Activated T-cell treated with anti-CD3 and anti-CD28 coated beads, Interleukin-2, amount 50 U/mL, for 24 hours (primary cell): ENCODE results near the gene PREB.
"Not testable (repeated sequence)": the region's sequence is repeated elsewhere in the genome, so short reads cannot be mapped to it uniquely, and the experiment has no call there.

Experiments used
- DNase-seq: peaks from one replicate; pipeline ENCODE4 v3.0.0-alpha.2; 2020
- H3K27ac Mint-ChIP-seq: 2 replicates; pipeline ENCODE4 v1.8.0; 2020; ENCODE audit warnings: mild to moderate bottlenecking, mixed read lengths
- H3K27me3 Mint-ChIP-seq: 2 replicates; pipeline ENCODE4 v1.8.0; 2020; ENCODE audit warnings: mixed read lengths
- H3K36me3 Mint-ChIP-seq: 2 replicates; pipeline ENCODE4 v1.8.0; 2020; ENCODE audit warnings: low read depth, mixed read lengths
- H3K4me1 Mint-ChIP-seq: 2 replicates; pipeline ENCODE4 v1.8.0; 2020; ENCODE audit warnings: low read depth, mixed read lengths
- H3K4me3 Mint-ChIP-seq: 2 replicates; pipeline ENCODE4 v1.8.0; 2020; ENCODE audit warnings: mild to moderate bottlenecking, moderate library complexity, mixed read lengths
- H3K9me3 Mint-ChIP-seq: 2 replicates; pipeline ENCODE4 v1.8.0; 2020; ENCODE audit warnings: mixed read lengths

The PREB gene

DNA sequence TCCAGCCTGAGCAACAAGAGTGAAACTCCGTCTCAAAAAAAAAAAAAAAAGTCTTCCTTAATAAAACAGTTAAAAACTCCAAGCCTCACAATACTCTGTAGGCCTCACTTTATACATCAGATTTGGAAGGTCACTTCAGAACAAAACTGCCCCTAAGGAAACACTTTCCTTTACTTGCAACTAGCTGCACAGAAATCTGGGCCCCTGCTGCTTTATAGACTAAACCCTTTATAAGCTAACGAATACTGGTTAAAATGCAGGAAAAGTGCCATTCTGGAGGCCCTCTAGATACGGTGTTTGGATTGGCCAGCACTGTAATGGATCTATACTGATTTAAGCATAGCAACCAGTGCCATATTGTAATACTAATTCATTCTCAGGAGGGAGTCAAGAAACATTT lies 9.3 kb downstream of the PREB start:
- H3K36me3 Mint-ChIP-seq, result peaks cover 17% of the 10 kb centered on the region
- no peaks in the 10 kb centered on the region for H3K9me3 Mint-ChIP-seq
- H3K27me3 Mint-ChIP-seq, result peaks cover 7% of the 10 kb centered on the region
- no peak for DNase-seq
- peaks cover 12% of the 10 kb centered on the region for H3K4me1 Mint-ChIP-seq
- H3K27ac Mint-ChIP-seq, result no peak overlapping the region
- no peak overlapping the region for H3K4me3 Mint-ChIP-seq

DNA sequence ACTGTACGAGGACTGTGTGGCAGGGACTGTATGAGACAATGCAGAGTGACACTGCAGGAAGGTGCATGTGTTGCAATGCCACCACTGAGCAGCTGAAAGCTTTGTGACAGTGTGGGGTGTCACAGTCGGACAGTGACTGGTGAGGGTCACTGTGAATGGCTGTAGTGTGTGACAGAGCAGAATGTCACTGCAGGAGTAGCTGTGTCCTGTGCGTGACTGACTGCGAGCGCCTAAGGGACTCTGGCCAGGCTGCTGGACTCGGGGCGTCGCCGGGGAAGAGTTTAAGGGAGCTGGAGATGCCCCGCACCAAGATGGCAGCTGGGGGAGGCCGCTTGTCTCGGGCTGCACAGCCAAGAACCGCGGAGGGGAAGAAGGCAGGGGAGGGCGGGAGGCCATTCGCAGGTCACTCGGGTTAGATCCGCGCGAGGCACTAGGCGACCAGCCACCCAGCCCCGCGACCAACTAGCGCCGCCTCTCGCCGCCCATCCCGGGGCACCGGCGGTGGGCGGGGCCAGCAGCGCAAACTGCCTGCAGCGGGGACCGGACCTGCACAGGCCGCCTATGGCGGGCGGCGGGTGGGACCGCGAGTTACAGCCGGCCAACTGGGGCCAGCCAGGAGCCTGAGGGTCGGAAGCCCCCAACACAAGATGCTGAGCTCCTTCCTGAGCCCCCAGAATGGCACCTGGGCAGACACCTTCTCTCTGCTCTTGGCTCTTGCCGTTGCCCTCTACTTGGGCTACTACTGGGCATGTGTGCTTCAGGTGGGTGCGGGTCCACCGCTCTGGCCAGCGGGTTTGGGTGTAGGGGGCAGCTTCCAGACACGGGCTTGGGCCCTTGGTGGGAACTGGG lies 10.9 kb downstream of the PREB start, which contains the start of gene ABHD1:
Gene ABHD1, plus strand, starts transcription at position 514 of the 849 bp plus-strand sequence. Its CDS starts 134 bp downstream, at position 648.
- H3K4me3 Mint-ChIP-seq, result peak within 1 kb of the TSS; percentile 78
- peaks cover 22% of the 10 kb centered on the region for H3K4me1 Mint-ChIP-seq
- H3K27me3 Mint-ChIP-seq, result peaks cover 19% of the 10 kb centered on the region
- no peaks in the 10 kb centered on the region for H3K9me3 Mint-ChIP-seq
- DNase-seq, result peak; percentile 81
- peak within 1 kb of the TSS; percentile 79 for H3K27ac Mint-ChIP-seq
- peaks cover under 1% of the 10 kb centered on the region for H3K36me3 Mint-ChIP-seq

DNA sequence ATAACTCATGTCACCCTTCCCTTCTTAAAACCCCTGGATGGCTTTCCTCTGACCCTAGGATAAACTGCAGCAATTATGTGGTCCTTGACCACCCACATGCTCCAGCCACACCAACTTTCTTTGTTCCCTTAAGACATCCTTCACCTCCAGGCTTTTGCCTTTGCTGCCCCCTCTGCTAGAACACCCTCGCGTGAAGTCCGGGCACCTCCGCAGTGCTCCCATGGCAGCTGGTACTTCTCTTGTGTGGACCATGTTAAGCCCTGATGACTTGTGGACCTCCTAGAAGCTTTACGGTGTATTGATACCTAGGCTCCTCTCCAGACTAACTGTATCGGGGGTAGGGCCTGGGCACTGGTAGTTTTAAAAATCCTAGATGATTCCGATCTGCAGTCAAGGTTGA lies 11.6 kb downstream of the PREB start:
- H3K27me3 Mint-ChIP-seq, result peaks cover 25% of the 10 kb centered on the region
- peaks cover 25% of the 10 kb centered on the region for H3K4me1 Mint-ChIP-seq
- DNase-seq, result no peak
- no peaks in the 10 kb centered on the region for H3K36me3 Mint-ChIP-seq
- H3K4me3 Mint-ChIP-seq, result peak overlapping the region; percentile 78
- H3K9me3 Mint-ChIP-seq, result no peaks in the 10 kb centered on the region
- H3K27ac Mint-ChIP-seq, result no peak overlapping the region

DNA sequence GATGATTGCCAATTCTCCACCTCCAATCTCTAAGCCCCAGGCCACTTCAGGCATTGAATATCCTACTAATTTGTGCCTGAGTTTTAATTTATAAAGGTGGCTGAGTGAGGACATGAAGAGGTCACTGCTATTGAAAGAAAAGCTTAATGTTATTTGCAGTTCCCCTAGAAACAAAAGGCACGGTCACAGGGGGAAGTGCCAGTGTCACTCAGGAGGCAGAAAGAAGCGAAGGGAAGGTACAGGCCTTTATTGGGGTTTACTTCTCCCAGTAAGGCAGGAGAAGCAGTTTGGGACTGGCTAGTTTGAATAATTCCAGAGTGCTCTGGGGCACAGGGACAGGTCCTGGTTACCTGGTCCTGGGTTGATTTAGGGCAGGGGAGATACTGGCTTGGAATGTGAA lies 12.5 kb downstream of the PREB start:
- Mint-ChIP-seq H3K4me1 (peaks cover 25% of the 10 kb centered on the region), H3K4me3 (no peak overlapping the region), H3K27me3 (peaks cover 33% of the 10 kb centered on the region), H3K36me3 (no peaks in the 10 kb centered on the region), H3K27ac (no peak overlapping the region), H3K9me3 (no peaks in the 10 kb centered on the region)
- no peak for DNase-seq

DNA sequence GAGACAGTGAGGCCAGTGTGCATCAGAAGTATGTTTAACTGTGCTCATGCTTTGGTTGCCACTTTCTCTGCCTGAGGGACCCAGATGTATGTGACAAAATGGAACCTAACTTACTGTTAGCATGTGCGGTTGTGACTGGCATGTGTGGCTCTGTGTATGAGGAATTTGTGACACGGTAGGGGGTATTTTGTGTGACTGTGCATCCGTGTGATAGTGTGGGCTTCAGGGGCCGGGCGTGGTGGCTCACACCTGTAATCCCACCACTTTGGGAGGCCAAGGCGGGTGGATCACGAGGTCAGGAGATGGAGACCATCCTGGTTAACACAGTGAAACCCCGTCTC lies 15.1 kb downstream of the PREB start:
- H3K4me3 Mint-ChIP-seq, result peak overlapping the region; percentile 78
- not testable (repeated sequence) for DNase-seq, H3K9me3 Mint-ChIP-seq, H3K36me3 Mint-ChIP-seq
- peak overlapping the region; percentile 44 for H3K27ac Mint-ChIP-seq
- peaks cover 25% of the 10 kb centered on the region for H3K4me1 Mint-ChIP-seq
- H3K27me3 Mint-ChIP-seq, result peaks cover 33% of the 10 kb centered on the region

DNA sequence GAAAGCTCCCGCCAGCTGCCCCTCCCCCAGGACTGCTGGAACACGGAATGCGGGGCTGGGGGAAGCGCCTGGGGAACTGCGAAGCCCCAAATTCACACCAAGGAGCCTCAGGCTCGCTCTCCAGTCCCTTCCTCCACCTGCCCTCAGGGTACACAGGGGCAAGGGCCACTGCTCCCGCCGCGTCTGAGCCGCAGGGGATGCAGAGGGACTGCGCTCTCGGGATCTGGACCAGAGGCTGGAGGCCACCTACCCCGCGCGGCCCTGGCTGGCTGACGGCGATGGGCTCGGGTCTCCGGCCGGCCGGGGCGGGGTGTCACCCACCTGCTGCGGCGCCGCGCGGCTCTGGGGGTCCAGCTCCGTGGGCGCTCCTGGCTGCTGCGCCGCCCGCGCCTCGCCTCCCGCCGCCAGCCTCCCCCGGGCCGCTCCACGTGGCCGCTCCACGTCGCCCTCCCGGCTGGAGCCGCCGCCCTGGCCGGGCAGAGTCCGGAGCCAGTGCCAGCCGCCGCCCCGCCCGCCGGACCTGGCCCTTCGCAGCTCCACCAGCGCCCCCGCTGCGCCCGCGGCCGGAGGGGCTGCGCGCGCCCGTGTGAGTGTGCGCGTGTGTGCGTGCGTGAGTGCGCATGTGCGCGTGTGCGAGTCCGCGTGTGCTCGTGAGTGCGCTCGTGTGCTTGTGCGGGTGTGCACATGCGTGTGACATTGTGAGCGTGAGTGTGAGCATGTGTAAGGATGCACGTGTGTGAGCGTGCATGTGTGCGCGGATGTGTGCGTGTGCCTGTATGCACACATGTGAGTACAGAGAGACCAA lies 15.7 kb downstream of the PREB start, which contains the start of gene CGREF1:
Gene CGREF1, minus strand, starts transcription at position 604 of the 805 bp plus-strand sequence. CDS start 14,762 bp downstream, outside the sequence.
- H3K4me1 Mint-ChIP-seq, result peaks cover 20% of the 10 kb centered on the region
- H3K27ac Mint-ChIP-seq, result peak within 1 kb of the TSS; percentile 44
- peak; percentile 61 for DNase-seq
- no peaks in the 10 kb centered on the region for H3K36me3 Mint-ChIP-seq
- no peaks in the 10 kb centered on the region for H3K9me3 Mint-ChIP-seq
- peaks cover 33% of the 10 kb centered on the region for H3K27me3 Mint-ChIP-seq
- H3K4me3 Mint-ChIP-seq, result peak within 1 kb of the TSS; percentile 78

DNA sequence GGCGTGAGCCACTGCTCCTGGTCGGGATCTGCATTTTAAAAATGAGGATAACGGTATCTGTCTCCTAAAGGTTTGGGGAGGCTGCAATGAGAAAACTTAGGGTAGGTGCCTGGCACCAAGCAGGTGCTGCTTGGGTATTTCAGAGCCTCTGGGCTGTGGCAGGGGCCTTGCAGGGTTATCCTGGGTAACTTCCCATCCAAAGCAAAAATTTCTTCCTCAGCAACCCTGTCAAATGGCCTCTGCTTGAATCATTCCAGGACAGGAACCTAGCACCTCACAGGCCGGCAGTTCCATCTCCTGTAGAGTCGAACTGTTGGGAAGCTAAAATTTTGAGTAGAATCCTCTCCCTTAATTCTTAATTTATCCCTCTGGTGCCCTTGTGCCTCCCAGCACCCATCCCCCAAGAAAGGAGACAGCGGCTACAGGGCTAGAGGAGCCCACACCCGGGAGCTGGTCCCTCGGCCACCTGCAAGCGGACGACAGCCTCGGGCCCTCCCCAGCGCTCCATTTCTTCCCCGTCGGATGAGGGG lies 16.4 kb downstream of the PREB start:
- H3K4me3 Mint-ChIP-seq, result peak overlapping the region; percentile 71
- DNase-seq, result no peak
- no peak overlapping the region for H3K27ac Mint-ChIP-seq
- H3K27me3 Mint-ChIP-seq, result peaks cover 33% of the 10 kb centered on the region
- peaks cover 16% of the 10 kb centered on the region for H3K4me1 Mint-ChIP-seq
- H3K9me3 Mint-ChIP-seq, result no peaks in the 10 kb centered on the region
- H3K36me3 Mint-ChIP-seq, result no peaks in the 10 kb centered on the region

DNA sequence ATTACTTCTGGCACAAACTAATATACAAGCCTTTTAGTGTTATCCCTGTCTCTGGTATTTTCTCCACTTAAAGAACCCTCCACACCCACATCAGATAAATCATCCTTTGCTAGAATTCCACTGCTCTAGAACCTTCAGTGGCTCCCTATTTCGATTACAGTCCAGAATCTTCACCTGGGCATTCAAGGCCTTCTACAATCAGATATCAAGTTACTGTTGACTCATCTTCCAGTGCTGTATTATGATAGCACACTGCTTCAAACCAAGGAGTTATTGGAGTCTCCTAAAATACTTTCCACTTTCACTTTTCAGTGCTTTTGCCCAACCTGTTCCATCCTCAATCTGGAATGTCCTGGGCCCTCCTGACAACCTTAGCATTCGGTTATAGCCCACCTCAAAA lies 18.9 kb downstream of the PREB start:
- no peak overlapping the region for H3K27ac Mint-ChIP-seq

DNA sequence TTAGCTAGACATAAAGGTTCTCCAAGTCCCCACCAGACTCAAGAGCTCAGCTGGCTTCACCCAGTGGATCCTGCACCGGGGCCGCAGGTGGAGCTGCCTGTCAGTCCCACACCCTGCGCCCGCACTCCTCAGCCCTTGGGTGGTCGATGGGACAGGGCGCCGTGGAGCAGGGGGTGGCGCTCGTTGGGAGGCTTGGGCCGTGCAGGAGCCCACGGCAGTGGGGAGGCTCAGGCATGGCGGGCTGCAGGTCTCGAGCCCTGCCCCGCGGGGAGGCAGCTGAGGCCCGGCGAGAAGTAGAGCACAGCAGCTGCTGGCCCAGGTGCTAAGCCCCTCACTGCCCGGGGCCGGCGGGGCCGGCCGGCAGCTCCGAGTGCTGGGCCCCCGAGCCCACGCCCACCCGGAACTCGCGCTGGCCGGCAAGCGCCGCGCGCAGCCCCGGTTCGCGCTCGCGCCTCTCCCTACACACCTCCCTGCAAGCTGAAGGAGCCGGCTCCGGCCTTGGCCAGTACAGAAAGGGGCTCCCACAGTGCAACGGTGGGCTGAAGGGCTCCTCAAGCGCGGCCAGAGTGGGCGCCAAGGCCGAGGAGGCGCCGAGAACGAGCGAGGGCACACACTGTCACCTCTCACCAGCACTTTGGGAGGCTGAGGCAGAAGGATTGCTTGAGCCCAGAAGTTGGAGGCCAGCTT lies 22.9 kb downstream of the PREB start:
- H3K4me1 Mint-ChIP-seq, H3K27me3 Mint-ChIP-seq, H3K36me3 Mint-ChIP-seq, H3K4me3 Mint-ChIP-seq, H3K9me3 Mint-ChIP-seq, H3K27ac Mint-ChIP-seq, DNase-seq: not testable (repeated sequence)

More for the DNA sequence above, 18.9 kb downstream of the PREB start:
- H3K4me1 Mint-ChIP-seq, result peaks cover 14% of the 10 kb centered on the region
- H3K9me3 Mint-ChIP-seq, result no peaks in the 10 kb centered on the region
- H3K27me3 Mint-ChIP-seq, result peaks cover 29% of the 10 kb centered on the region
- no peak for DNase-seq
- no peaks in the 10 kb centered on the region for H3K36me3 Mint-ChIP-seq
- H3K4me3 Mint-ChIP-seq, result no peak overlapping the region

DNA sequence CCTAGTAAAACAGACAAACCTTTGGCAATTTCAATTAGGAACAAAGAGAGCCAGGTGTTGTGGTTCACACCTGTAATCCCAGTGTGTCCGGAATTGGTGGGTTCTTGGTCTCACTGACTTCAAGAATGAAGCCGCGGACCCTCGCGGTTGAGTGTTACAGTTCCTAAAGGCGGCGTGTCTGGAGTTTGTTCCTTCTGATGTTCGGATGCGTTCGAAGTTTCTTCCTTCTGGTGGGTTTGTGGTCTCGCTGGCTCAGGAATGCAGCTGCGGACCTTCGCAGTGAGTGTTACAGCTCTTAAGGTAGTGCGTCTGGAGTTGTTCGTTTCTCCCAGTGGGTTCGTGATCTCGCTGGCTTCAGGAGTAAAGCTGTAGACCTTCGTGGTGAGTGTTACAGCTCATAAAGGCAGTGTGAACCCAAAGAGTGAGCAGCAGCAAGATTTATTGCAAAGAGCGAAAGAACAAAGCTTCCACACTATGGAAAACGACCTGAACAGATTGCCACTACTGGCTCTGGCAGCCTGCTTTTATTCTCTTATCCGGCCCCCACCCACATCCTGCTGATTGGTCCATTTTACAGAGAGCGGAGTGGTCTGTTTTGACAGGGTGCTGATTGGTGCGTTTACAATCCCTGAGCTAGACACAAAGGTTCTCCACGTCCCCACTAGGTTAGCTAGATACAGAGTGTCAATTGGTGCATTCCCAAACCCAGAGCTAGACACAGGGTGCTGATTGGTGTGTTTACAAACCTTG lies 23.7 kb downstream of the PREB start:
- DNase-seq, H3K4me1 Mint-ChIP-seq, H3K4me3 Mint-ChIP-seq, H3K9me3 Mint-ChIP-seq, H3K27ac Mint-ChIP-seq, H3K36me3 Mint-ChIP-seq, H3K27me3 Mint-ChIP-seq: not testable (repeated sequence)

DNA sequence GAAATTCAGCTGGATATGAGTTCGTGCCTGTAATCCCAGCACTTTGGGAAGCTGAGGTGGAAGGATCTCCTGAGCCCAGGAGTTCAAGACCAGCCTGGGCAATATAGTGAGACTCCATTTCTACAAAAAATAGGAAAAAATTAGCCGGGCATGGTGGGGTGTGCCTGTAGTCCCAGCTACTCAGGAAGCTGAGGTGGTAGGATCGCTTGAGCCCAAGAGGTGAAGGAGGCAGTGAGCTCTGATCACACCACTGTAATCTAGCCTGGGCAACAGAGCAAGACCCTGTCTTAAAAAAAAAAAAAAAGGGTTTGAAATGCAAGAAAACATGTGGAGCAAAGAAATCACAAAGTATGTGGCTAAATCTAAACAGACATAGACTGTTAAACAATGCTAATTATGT lies 25.4 kb downstream of the PREB start:
- no peaks in the 10 kb centered on the region for H3K4me1 Mint-ChIP-seq
- peaks cover 14% of the 10 kb centered on the region for H3K27me3 Mint-ChIP-seq
- DNase-seq, result no peak
- H3K27ac Mint-ChIP-seq, result no peak overlapping the region
- no peaks in the 10 kb centered on the region for H3K9me3 Mint-ChIP-seq
- H3K4me3 Mint-ChIP-seq, result no peak overlapping the region
- H3K36me3 Mint-ChIP-seq, result no peaks in the 10 kb centered on the region

DNA sequence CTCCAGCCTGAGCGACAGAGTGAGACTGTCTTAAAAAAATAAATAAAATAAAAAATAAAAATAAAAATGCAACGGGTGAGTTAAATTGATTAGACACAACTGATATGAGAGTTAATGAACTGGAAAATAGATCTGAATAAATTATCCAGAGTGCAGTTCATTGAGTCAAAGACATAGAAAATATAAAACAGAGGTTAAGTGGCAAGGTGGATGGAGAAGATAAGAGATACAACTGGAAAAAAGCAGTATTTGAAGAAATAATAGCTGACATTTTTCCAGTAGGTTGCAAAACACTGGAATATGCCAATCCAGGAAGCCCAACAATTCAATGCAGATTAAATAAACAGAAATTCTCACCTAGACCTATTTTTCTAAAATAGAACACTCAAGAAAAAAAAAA lies 26.2 kb downstream of the PREB start:
- H3K9me3 Mint-ChIP-seq, result no peaks in the 10 kb centered on the region

DNA sequence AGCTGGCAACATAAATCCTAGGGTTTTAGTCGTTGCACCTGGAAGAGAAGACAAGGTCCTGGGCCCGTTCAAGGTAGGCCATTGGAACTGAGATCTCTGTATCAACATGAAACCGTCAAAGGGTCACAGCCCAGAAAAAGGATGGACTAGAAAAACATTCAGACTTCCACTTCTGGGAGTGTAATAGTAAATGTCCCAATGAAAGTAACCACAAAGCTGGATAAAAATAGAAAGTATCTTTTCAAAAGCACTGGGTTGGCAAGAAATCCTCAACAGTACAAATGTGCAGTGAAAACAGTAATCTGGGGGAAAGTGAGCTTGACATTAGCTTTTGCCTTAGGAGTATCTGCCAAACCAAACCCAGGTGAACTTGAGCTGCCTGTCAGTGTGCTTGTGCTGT lies 28.5 kb downstream of the PREB start:
- Mint-ChIP-seq H3K4me3 (no peak overlapping the region), H3K27me3 (peaks cover 17% of the 10 kb centered on the region), H3K9me3 (no peaks in the 10 kb centered on the region), H3K27ac (no peak overlapping the region), H3K36me3 (no peaks in the 10 kb centered on the region), H3K4me1 (no peaks in the 10 kb centered on the region)
- DNase-seq, result no peak

More for the DNA sequence above, 26.2 kb downstream of the PREB start:
- peaks cover 17% of the 10 kb centered on the region for H3K27me3 Mint-ChIP-seq
- H3K4me3 Mint-ChIP-seq, result no peak overlapping the region
- H3K4me1 Mint-ChIP-seq, result no peaks in the 10 kb centered on the region
- H3K27ac Mint-ChIP-seq, result no peak overlapping the region
- H3K36me3 Mint-ChIP-seq, result no peaks in the 10 kb centered on the region
- DNase-seq, result no peak

DNA sequence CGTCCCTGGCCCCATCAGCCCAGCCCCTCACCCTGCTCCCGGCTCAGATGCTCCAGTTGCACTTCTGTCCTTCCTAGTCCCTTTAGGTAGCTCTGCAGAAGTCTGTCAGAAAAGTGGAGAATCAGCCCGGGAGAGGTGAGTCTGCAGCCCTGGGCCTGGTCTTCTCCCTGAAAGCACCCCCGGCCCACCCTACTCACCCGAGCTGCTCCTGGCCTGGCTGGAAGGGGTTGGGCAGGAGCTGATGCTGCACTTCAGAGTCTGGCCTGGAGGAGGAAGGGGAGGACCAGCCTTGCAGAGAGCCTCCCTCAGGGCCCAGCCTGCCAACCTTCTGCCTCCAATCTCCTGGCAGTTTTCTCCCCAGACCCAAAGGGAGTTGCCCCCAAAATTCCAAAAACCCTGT lies 32.1 kb downstream of the PREB start:
- Mint-ChIP-seq H3K9me3 (no peaks in the 10 kb centered on the region), H3K27me3 (peaks cover 17% of the 10 kb centered on the region), H3K4me3 (no peak overlapping the region), H3K27ac (no peak overlapping the region), H3K36me3 (peaks cover 9% of the 10 kb centered on the region), H3K4me1 (peaks cover 2% of the 10 kb centered on the region)
- no peak for DNase-seq
